Uterus (tissue), 2 donors: ENCODE measurements around the gene ADAR.

Source experiments
- CTCF ChIP-seq, 4 experiments: fragments of 200-600 bp in 2 of 4; fragments of 450-650 bp in 2 of 4; sonication (generic) in 2 of 4; IDR thresholded peaks; one replicate each; pipeline ENCODE4 v1.5.1; 2016 to 2019; ENCODE audit warnings: antibody characterized with exemption in 4 of 4, mild to moderate bottlenecking in 2 of 4, moderate library complexity in 1 of 4
- POLR2A ChIP-seq, 2 donors: fragments of 450-650 bp; IDR thresholded peaks; one replicate each; pipeline ENCODE4 v1.6.1; 2016; ENCODE audit warnings: antibody characterized with exemption in 2 of 2, mild to moderate bottlenecking in 1 of 2, moderate library complexity in 1 of 2

- no peak for TF ChIP-seq POLR2A (IDR thresholded peaks at IDR 0.05)
- no peak for TF ChIP-seq CTCF (IDR thresholded peaks at IDR 0.05)
Observed at GRCh38 chr1:154623358-154623757, 15.4 kb upstream of the ADAR start.
